NCI-H1694 treated with DMSO at 0.1 percent for 48 hours (cell line): ENCODE results near the gene HLA-DQB2.
A peak's percentile ranks its signal among the peaks of the same experiment; 100 is the strongest.
"Not testable (repeated sequence)": the region's sequence is repeated elsewhere in the genome, so short reads cannot be mapped to it uniquely, and the experiment has no call there.

Experiments used
- DNase-seq: peaks from one replicate; lab custom pipeline; 2025; lab: John Stamatoyannopoulos, UW

HLA-DQB2 gene

DNA sequence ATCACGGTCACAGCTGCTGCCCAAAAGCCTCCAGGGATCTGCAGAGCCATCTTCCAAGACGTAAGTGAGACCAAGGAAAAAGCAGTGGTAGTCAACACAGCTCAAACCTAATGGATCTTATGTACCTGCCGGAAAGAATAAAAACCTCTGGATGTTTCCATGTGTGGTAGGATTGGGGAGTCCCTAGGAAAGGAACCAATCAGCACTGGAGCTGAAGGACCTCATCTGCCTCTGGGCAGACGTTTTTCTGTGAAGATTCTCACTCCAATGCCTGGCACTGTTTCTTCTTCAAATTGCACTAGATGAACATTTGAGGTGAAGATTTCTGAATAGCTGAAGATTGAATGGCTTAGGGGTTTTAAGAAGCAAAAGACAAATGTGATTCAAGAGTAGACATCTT lies at the start of gene HLA-DQB2:
HLA-DQB2 (minus strand) TSS at position 112 of the 400 bp plus-strand sequence; CDS start at position 50, 62 bp downstream.
- DNase-seq = no peak

DNA sequence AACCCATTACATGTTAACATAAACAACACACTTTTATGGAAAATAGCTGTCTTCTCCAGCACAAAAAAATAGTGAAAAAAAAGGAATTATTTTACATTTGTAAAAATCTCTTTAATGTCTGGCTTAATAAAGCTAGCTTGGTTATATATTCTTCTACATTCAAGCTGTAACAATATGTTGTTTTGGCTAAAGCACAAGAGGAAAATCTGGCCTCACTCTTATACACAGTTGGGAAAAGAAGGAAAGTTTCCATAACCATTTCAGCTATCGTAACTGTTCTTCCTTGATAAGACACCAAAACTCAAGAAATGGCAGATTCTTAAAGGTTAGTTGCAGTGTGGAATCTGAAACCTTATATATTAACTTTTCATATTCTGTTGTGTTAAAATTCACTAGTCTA lies 45.8 kb upstream of the HLA-DQB2 start:
- DNase-seq = no peak

DNA sequence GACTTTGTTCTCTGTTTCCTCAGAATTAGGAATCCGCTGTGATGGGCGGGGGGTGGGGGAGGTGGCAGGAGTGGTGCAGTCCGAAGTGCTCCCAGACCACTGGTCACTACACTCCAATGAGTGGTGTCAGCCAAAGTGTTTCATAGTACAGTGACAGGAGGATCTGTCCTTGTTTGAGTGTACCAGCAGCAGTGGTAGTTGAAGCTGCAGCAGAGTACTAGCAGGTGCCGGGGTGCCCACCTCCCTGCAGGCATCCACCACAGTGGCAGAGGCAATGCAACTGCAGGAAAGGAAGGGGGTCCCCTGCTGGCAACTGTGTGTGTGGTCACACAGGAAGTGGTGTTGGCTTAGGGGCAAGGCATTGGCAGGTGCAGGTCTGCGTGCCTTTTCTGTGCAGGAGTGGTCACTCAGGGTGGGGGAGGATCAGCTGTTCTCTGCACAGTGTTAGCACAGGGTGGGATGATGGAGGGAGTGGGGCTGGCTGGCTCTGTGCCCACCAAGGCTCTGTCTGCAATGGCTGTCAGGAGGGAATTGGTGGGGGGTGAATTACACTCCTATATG lies 43.8 kb upstream of the HLA-DQB2 start:
- DNase-seq = no peak

DNA sequence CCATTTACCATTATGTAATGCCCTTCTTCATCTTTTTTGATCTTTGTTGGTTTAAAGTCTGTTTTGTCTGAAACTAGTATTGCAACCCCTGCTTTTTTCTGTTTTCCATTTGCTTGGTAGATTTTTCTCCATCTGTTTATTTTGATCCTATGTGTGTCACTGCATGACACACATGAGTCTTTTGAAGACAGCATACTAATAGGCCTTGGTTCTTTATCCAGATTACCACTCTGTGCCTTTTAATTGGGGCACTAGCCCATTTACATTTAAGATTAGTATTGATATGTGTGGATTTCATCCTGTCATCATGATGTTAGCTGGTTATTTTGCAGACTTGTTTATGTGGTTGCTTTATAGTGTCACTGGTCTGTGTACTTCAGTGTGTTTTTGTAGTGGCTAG lies 42.1 kb upstream of the HLA-DQB2 start:
- not testable (repeated sequence) for DNase-seq

DNA sequence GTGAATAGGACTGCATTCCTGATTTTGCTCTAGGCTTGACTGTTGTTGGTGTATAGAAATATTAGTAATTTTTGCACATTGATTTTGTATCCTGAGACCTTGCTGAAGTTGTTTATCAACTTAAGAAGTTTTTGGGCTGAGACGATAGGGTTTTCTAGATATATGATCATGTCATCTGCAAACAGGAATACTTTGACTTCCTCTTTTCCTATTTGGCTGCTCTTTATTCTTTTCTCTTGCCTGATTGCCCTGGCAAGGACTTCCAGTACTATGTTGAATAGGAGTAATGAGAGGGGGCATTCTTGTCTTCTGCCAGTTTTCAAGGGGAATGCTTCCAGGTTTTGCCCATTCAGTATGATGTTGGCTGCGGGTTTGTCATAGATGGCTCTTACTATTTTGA lies 40.1 kb upstream of the HLA-DQB2 start:
- no peak for DNase-seq

DNA sequence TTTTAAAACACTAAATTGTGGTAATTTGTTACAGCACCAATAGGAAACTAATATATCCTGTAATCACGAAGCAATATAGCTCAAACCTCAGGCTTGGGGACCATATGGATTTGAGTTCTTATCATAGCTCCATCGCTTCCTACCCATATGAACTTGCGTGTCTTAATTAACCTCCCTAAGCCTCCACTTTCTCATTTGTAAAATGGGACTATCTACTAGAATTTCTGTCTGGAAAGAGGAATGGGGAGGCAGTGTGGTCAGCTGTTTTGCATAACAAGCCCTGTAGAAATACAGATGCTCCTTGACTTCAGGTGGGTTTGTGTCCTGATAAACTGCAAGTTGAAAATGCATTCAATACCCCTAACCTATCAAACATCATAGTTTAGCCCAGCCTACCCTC lies 36.4 kb upstream of the HLA-DQB2 start:
- DNase-seq = no peak

DNA sequence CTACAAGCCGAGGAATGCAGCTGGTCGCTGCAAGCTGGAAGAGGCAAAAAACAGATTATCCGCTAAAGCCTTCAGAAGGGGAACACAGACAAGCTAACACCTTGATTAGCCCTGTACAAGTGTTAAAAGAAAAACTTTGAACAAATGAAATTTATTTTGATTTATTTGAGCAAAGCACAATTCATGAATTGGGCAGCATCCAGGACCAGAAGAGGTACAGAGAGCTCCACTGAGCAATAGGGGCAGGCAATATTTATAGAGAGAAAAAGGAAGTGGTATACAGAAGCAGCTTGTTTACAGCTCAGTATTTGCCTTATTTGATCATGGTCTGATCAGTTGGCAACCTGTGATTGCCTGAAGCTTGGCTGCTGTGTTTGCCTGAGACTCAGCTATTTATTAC lies 35.8 kb upstream of the HLA-DQB2 start:
- DNase-seq = no peak

DNA sequence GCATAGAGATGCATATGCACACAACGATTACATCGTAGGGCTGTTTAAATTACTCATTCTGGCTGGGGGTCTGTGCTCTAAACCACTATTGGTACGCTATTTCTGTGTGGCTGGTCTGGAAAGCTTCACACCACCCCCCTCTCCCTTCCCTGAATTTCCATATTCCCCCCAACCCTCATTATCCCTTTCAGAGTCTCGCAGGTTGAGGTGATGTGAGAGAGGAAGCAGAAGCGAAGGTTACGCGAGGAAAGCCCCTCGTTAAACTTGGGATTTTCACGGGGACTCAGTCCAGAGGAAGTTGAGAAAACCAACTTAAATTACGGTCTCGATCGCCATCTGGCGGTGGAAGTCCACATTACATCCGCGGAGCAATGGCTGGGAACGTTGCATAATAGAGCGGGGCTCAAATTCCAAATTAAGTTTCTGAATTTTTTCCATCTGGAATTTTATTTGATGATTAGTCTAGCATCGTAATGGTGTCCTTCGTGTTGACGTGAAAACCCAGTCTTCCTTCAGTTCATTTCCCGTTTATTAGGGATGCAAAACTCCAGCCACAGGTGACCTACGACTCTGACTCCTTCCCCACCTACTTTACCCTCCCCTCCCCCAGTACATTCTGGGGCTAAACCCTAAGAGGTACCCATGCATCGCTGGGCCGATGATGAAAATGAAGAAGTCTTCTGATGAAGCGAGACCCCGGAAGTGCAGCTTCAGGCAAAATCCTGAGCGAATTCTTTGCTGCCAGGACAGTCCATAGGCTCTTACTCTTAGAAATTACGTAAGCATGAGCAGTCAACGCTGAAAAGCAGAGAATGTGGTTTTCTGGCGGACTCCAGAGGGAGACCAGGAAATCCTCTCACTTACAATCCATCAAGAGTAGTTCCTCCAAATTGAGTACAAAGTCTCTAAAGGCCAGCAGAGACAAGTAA lies 33.8 kb upstream of the HLA-DQB2 start:
- peak; percentile 5 for DNase-seq

DNA sequence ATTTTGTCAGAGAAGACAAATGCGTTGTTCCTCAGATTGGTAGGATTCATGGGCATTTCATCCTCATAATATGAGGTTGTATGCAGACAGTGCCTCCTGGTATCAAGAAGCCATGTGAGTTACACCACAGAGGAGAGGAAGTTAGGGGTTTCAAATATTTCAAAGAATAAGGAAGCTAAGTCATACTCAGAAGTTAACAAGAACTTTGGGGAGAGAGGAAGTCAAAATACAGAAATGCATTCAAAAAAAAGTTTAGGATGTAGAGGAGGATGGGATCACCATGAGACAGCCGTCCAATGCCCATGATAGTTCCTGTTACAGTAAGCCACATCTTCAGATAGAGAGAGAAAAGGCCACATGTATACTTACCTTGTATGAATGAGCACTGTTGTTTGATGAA lies 31.2 kb upstream of the HLA-DQB2 start:
- DNase-seq = no peak

DNA sequence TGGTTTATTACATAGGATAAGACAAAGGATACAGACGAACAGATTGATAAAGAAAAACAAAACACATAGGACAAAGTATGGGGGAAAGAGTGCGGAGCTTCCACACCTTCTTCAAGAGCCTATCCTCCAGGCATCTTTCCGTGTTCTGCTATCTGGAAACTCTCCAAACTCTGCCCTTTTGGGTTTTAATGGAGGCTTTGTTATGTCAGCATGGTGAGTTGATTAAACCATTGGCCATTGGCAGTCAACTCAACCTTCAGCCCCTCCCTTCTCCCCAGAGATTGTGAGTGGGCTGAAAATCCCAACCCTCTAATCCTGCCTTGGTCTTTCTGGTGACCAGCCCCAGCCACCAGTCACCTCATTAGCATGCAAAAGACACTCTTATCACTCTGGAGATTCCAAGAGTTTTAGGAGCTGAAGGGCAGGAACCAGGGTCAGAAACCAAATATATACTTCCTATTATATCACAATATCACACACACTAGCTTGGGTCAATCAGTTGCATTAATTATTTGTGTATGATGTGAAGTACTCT lies 29.6 kb upstream of the HLA-DQB2 start:
- DNase-seq = no peak

DNA sequence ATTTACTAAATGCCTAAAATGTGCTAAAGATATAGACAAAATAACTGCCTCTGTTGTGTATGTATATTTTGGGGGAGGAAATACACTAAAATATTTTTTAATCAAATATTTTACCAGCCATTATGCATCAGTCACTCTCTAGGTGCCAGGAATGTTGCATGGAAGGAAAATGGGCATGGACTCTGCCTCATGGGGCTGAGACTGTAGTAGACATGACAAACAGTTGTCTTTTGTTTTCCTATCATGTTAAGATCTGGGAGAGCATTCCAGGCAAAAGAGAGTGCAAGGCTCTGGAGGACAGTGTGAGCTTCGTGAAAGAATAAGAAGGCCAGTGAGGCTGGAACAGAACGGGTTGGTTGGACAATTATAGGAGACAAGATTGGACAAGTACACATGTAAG lies 27.0 kb upstream of the HLA-DQB2 start:
- no peak for DNase-seq

DNA sequence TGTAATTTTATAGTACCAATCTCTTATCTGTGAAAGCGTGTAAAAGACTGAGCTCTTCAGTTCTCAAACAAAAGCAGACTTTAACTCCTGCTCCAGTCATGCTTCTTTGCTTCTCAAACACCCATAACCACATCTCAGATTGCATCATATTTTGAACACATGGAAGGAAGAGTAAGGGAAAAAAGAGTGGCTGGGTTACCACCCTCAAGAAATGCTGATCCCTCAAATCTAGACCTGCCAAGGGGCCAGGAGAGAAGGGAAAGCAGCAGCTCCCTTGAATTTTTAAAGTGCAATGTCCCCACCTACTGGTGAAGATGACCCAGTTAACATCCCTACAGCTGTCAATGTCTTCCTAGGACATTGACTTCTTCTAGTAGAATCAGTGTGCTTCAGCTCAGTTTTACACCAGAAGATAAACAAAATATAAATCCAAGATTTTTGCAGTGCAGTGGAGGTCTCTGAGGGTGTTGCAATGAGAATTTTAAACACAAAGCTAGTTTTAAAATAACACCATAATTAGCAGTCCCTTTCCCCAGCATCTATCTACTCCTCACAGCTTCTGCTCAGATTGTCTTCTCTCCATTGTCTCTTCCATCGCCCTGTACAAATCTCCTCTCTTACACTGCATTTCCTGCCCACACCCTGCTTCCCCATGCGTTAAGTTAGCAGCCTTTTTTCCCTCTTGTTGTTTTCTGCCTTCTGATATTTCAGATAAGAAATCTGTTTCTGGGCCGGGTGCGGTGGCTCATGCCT lies 22.6 kb upstream of the HLA-DQB2 start:
- DNase-seq = peak; percentile 13

DNA sequence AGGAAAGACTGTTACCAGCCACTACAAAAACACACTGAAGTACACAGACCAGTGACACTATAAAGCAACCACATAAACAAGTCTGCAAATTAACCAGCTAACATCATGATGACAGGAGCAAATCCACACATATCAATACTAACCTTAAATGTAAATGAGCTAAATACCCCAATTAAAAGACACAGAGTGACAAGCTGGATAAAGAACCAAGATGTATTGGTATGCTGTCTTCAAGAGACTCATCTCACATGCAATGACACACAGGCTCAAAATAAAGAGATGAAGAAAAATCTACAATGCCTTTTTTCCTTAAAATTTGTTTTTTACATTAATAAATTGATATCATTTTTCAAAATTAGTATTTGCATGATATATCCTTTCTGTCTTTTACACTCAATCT lies 19.6 kb upstream of the HLA-DQB2 start:
- not testable (repeated sequence) for DNase-seq

DNA sequence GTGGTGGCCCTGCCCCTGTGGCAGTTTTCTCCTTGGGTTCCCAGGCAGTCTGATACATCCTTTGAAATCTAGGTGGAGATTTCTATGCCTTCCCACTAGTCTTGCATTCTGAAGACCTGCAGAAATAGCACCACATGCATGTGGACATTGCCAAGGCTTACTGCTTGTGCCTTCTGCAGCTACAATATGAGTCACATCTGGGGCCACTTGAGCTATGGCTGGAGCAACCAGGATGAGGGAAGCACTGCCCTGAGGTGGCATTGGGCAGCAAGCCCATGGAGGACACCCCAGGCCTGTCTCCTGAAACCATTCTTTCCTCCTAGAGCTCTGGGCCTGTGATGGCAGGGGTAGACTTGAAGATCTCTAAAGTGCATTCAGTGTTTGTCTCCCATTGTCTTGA lies 15.7 kb upstream of the HLA-DQB2 start:
- no peak for DNase-seq

DNA sequence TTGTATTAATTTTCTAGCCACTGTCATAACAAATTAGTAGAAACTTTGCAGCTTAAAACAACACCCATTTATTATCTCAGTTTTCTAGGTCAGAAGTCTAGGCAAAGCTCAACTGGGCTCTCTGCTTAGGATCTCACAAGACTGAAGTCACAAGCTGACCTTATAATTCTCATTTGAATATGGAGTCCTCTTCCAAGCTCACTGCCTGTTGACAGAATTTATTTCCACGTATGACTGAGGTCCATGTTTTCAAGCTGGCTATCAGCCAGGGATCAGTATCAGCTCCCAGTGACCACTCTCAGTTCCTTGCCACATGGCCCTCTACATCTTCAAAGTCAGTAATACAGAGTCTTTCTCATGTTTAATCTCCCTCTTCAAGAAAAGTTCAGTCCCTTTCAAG lies 11.7 kb upstream of the HLA-DQB2 start:
- no peak for DNase-seq

DNA sequence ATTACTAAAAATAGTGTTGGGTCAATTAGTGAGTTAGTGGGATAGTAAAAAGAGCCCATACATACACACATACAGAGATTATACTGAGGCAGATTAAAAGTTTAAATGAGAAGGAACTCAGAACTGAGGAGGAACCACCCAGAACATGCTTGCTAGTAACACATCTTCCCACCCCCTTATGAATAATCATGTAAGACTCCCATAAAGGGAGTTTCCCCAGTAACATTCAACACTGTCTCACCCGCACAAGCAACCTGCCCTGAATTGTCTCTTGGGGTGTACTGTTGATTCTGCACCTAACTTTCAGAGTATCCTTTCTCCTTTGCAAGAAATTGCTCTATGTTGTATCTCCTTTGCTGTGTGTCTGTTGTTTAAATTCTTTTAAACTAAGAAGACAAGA lies 11.1 kb upstream of the HLA-DQB2 start:
- no peak for DNase-seq

DNA sequence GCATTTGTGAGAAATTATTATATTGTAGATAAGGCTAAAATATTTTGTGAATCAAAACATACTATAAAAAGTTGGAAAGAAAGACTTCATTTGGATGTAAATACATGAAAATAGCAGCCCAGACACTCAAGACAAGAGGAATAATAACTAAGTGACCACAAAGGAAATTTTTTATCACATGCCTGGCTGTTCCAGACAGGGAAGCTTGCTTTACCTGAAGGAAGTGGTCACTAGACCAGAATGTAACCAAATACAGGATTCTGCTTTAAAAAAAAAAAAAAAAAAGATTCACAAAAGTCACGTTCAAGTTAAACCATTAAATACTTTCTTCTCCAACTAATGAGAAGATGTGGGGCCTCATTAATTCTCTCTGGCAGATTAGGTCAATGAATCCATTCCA lies 9.3 kb upstream of the HLA-DQB2 start:
- DNase-seq = no peak

DNA sequence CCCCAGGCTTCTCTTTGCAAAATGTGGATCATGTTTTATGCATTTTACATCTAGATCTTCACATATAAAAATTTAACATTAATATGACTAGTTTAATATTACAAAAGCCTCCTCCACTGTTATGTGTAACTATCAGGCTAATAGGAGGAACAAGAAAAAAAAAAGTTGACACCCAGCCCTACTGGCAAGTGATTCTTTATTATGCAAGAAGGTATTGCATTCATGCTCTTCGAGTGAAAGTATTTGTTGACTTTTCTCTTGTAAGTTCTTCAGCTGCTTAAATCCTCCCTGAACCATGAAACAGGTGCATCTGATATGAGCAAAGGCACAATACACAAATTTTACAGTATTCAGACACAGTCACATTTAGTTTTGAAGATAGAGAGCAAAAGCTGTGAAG lies 716 bp upstream of the HLA-DQB2 start:
- no peak for DNase-seq

DNA sequence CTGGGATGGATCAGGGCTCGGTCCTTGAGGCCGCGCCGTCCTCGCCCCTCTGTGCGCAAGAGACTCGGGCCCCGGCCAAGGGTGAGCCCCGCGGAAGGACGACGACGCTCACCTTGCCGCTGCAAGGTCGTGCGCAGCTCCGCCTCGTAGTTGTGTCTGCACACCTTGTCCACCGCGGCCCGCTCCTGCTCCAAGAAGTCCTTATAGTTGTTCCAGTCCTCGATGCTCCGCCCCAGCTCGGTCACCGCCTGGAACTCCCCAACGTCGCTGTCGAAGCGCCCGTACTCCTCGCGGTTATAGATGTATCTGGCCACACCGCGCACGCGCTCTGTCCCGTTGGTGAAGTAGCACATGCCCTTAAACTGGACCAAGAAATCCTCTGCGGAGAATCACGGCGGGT lies 1.8 kb downstream of the HLA-DQB2 start:
- DNase-seq = no peak

DNA sequence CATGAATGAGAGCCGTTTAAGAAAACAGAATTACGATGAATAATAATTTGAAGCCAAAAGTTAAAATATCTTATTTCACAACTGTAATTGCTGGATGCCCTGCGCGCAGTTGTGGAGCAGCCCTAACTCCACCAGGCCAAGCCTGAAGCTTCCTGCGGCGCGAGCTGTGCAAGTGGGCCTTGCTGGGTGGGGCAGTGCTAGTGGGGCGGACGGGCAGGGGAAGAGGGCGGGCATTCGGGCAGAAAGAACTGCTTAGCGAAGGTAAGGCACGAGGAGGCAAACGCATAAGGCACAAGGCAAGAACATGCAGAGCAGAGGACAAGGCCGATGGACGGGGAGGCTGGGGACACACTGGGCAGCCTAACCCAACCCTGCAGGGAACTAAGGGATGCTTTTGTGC lies 2.3 kb downstream of the HLA-DQB2 start:
- DNase-seq = no peak

DNA sequence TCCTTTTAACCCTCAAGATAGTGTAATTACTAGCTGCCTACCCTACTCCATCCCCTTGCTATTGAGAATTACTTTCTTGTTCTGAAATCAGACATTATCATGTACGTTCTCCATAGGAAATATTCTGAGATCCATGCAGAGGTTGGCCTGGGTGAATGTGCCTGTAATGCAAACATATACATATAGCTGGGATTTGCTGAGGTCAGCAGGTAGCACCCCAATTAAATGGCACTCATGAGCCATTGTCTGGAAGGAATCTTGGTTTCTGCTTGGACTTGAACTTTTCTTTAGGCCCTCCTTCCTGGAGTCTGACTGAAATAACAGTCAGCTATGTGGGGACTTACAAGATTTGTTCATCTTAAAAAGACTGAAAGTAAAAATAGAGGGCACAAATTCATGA lies 3.7 kb downstream of the HLA-DQB2 start:
- DNase-seq = no peak

DNA sequence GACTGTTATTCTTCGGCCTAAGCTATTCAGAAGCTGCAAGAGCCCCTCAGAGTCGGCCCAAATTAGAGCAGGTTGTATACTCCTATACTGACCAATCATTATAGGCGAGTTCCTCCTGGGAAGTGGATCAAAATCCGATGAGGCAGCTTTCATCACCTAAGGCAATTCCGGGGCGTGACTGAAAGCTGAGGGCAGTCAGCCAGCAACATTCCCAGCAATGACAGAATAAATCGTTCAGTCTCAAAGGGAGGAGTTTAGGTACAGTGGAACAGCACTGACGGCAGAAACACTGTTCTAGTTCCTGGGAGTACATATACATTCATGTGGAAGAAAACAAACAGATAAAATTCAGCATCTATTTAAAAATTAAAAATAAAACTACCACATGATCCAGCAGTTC lies 10.8 kb downstream of the HLA-DQB2 start:
- DNase-seq = no peak

DNA sequence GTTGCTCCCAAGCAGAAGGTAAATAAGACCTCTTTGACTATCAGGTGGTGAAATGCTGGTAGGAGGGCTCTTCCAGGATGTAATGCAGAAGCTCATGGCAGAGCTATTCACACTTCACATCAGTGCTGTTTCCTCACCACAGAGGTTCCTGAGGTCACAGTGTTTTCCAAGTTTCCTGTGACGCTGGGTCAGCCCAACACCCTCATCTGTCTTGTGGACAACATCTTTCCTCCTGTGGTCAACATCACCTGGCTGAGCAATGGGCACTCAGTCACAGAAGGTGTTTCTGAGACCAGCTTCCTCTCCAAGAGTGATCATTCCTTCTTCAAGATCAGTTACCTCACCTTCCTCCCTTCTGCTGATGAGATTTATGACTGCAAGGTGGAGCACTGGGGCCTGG lies 17.7 kb downstream of the HLA-DQB2 start:
- DNase-seq = not testable (repeated sequence)
